ENCODE results near the gene SPNS3.

The SPNS3 gene

GRCh38 chr17:4450710-4451316 is 17.1 kb downstream of the SPNS3 start:
- Histone ChIP-seq H3K4me1 (no peaks in the 10 kb centered on the region), H3K27me3 (ENCODE audit: control insufficient read depth, insufficient read depth, low read length) (no peaks in the 10 kb centered on the region), H3K36me3 (ENCODE audit: control insufficient read depth, insufficient read depth, low read length) (no peaks in the 10 kb centered on the region), H3K79me2 (no peaks in the 10 kb centered on the region), H3K9ac (no peak overlapping the region), H3K9me3 (ENCODE audit: control insufficient read depth, low read length) (no peaks in the 10 kb centered on the region), H3K4me3 (ENCODE audit: low read depth, low read length) (no peak overlapping the region), H3K27ac (no peak overlapping the region), H2AFZ (no peak overlapping the region), H3K4me2 (ENCODE audit: low read length) (no peak overlapping the region)
- TF ChIP-seq, protein P1, sequence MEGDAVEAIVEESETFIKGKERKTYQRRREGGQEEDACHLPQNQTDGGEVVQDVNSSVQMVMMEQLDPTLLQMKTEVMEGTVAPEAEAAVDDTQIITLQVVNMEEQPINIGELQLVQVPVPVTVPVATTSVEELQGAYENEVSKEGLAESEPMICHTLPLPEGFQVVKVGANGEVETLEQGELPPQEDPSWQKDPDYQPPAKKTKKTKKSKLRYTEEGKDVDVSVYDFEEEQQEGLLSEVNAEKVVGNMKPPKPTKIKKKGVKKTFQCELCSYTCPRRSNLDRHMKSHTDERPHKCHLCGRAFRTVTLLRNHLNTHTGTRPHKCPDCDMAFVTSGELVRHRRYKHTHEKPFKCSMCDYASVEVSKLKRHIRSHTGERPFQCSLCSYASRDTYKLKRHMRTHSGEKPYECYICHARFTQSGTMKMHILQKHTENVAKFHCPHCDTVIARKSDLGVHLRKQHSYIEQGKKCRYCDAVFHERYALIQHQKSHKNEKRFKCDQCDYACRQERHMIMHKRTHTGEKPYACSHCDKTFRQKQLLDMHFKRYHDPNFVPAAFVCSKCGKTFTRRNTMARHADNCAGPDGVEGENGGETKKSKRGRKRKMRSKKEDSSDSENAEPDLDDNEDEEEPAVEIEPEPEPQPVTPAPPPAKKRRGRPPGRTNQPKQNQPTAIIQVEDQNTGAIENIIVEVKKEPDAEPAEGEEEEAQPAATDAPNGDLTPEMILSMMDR (IDR thresholded peaks at IDR 0.05): no peak

- H3K4me1 ChIP-seq: no peaks in the 10 kb centered on the region
- H3K36me3 ChIP-seq (ENCODE audit: control insufficient read depth, insufficient read depth, low read length): no peaks in the 10 kb centered on the region
- H3K4me3 ChIP-seq (ENCODE audit: low read depth, low read length): no peak overlapping the region
- H3K9me3 ChIP-seq (ENCODE audit: control insufficient read depth, low read length): no peaks in the 10 kb centered on the region
- no peak overlapping the region for H2AFZ ChIP-seq
- no peaks in the 10 kb centered on the region for H3K79me2 ChIP-seq
- no peaks in the 10 kb centered on the region for H3K27me3 ChIP-seq (ENCODE audit: control insufficient read depth, insufficient read depth, low read length)
- H3K27ac ChIP-seq: no peak overlapping the region
- TF ChIP-seq, protein P1 (IDR thresholded peaks at IDR 0.05): no peak
- no peak overlapping the region for H3K4me2 ChIP-seq (ENCODE audit: low read length)
- H3K9ac ChIP-seq: no peak overlapping the region
Measured at GRCh38 chr17:4453812-4454591, 20.3 kb downstream of the SPNS3 start.

- H3K27me3 ChIP-seq (ENCODE audit: control insufficient read depth, insufficient read depth, low read length): no peaks in the 10 kb centered on the region
- no peaks in the 10 kb centered on the region for H3K79me2 ChIP-seq
- no peak overlapping the region for H3K9ac ChIP-seq
- H3K9me3 ChIP-seq (ENCODE audit: control insufficient read depth, low read length): no peaks in the 10 kb centered on the region
- H3K36me3 ChIP-seq (ENCODE audit: control insufficient read depth, insufficient read depth, low read length): no peaks in the 10 kb centered on the region
- no peak overlapping the region for H3K4me2 ChIP-seq (ENCODE audit: low read length)
- H3K4me1 ChIP-seq: no peaks in the 10 kb centered on the region
- H3K4me3 ChIP-seq (ENCODE audit: low read depth, low read length): no peak overlapping the region
- TF ChIP-seq, protein P1 (IDR thresholded peaks at IDR 0.05): no peak
- no peak overlapping the region for H2AFZ ChIP-seq
- no peak overlapping the region for H3K27ac ChIP-seq
Measured at GRCh38 chr17:4460661-4461060, 26.9 kb downstream of the SPNS3 start.

- TF ChIP-seq, protein P1 (IDR thresholded peaks at IDR 0.05): no peak
- Histone ChIP-seq H3K27me3 (ENCODE audit: control insufficient read depth, insufficient read depth, low read length) (no peaks in the 10 kb centered on the region), H3K4me2 (ENCODE audit: low read length) (no peak overlapping the region), H3K36me3 (ENCODE audit: control insufficient read depth, insufficient read depth, low read length) (no peaks in the 10 kb centered on the region), H3K27ac (no peak overlapping the region), H3K4me3 (ENCODE audit: low read depth, low read length) (no peak overlapping the region), H3K4me1 (no peaks in the 10 kb centered on the region), H2AFZ (no peak overlapping the region), H3K9ac (no peak overlapping the region), H3K79me2 (no peaks in the 10 kb centered on the region), H3K9me3 (ENCODE audit: control insufficient read depth, low read length) (no peaks in the 10 kb centered on the region)
Measured at GRCh38 chr17:4463818-4464476, 30.2 kb downstream of the SPNS3 start.
